NB4 (cell line): ENCODE data around the gene MATN1.

Experiments
- DNase-seq: peaks from one replicate; pipeline ENCODE4 v3.0.0; 2010; ENCODE audit warnings: low read depth
- H3K4me3 ChIP-seq: one replicate; pipeline ENCODE4 v1.5.1; 2011; ENCODE audit warnings: mild to moderate bottlenecking, low read depth, low read length, moderate library complexity
- CTCF ChIP-seq: IDR thresholded peaks from one replicate; pipeline ENCODE4 v1.5.1; 2012; ENCODE audit warnings: low read depth, low read length
- MAX ChIP-seq: IDR thresholded peaks from 2 replicates; pipeline ENCODE4 v1.6.1; 2011; ENCODE audit warnings: low read depth, low read length
- MYC ChIP-seq: IDR thresholded peaks from 2 replicates; pipeline ENCODE4 v1.6.1; 2011; ENCODE audit warnings: low read depth, low read length
- POLR2A ChIP-seq: IDR thresholded peaks from 2 replicates; pipeline ENCODE4 v1.6.1; 2011; ENCODE audit warnings: mild to moderate bottlenecking; ENCODE audit not compliant: insufficient read length; ENCODE audit errors: extremely low read depth

Gene MATN1

GRCh38 chr1:30668546-30669327, 54.6 kb downstream of the MATN1 start:
- H3K4me3 ChIP-seq = no peak overlapping the region

GRCh38 chr1:30668024-30668423, 55.4 kb downstream of the MATN1 start:
- no peak overlapping the region for H3K4me3 ChIP-seq
- no peak for DNase-seq
- TF ChIP-seq MAX (no peak), POLR2A (no peak), CTCF (no peak), MYC (no peak)

More at GRCh38 chr1:30668546-30669327, 54.6 kb downstream of the MATN1 start:
- TF ChIP-seq MAX (no peak), CTCF (no peak), MYC (no peak), POLR2A (no peak)
- DNase-seq = no peak

- TF ChIP-seq POLR2A (no peak), MAX (no peak), CTCF (no peak)
- no peak for DNase-seq
Measured at GRCh38 chr1:30666756-30667273, 56.6 kb downstream of the MATN1 start.

GRCh38 chr1:30665216-30666010, 58.0 kb downstream of the MATN1 start:
- TF ChIP-seq MYC (no peak), CTCF (no peak), POLR2A (no peak), MAX (no peak)
- DNase-seq = no peak
- no peak overlapping the region for H3K4me3 ChIP-seq

More at GRCh38 chr1:30666756-30667273, 56.6 kb downstream of the MATN1 start:
- H3K4me3 ChIP-seq = no peak overlapping the region

GRCh38 chr1:30664103-30664755, 59.2 kb downstream of the MATN1 start:
- TF ChIP-seq MAX (no peak), CTCF (no peak), POLR2A (no peak), MYC (no peak)
- DNase-seq = no peak
- H3K4me3 ChIP-seq = no peak overlapping the region
